Measurements from ENCODE around the gene DUSP16. TPM values are rescaled to one million over a fixed set of nuclear protein-coding genes. Genes with fewer than 3 reads are reported as not detected.

Gene DUSP16
- total and polyA plus RNA-seq, 7 donors, result 8.6 to 27.3 (median 13.8) TPM

- 93 to 95% methylated on average over 3 of the region's 3 CpGs for WGBS, 2 donors
- H3K9me3 ChIP-seq, result no peaks in the 10 kb centered on the region
- intact Hi-C loops (cut with DNase I), result loop anchor here (2.0 to 5.0 kb wide), 3 partner anchors 47 to 108 kb away; partner anchors contain the start of genes CDKN1B, DUSP16 and GPR19
- no peaks in the 10 kb centered on the region for H3K36me3 ChIP-seq
- peaks cover 0 to 24% (median 23%) of the 10 kb centered on the region in 4 donors for H3K4me1 ChIP-seq
- H3K4me3 ChIP-seq, result no peak overlapping the region
- no peaks in the 10 kb centered on the region for H3K27me3 ChIP-seq
- no peak overlapping the region for H3K27ac ChIP-seq
- no peak for DNase-seq
- TF ChIP-seq POLR2A (IDR thresholded peaks at IDR 0.05), result no peak
- TF ChIP-seq POLR2AphosphoS5 (IDR thresholded peaks at IDR 0.05), result no peak
- TF ChIP-seq, protein P1, sequence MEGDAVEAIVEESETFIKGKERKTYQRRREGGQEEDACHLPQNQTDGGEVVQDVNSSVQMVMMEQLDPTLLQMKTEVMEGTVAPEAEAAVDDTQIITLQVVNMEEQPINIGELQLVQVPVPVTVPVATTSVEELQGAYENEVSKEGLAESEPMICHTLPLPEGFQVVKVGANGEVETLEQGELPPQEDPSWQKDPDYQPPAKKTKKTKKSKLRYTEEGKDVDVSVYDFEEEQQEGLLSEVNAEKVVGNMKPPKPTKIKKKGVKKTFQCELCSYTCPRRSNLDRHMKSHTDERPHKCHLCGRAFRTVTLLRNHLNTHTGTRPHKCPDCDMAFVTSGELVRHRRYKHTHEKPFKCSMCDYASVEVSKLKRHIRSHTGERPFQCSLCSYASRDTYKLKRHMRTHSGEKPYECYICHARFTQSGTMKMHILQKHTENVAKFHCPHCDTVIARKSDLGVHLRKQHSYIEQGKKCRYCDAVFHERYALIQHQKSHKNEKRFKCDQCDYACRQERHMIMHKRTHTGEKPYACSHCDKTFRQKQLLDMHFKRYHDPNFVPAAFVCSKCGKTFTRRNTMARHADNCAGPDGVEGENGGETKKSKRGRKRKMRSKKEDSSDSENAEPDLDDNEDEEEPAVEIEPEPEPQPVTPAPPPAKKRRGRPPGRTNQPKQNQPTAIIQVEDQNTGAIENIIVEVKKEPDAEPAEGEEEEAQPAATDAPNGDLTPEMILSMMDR (IDR thresholded peaks at IDR 0.05), result no peak
- no peak for TF ChIP-seq EP300 (IDR thresholded peaks at IDR 0.05)
Observed at GRCh38 chr12:12609692-12610091, 47.0 kb upstream of the DUSP16 start.

GRCh38 chr12:12608557-12608957 is 45.9 kb upstream of the DUSP16 start:
- WGBS, 2 donors, result 83 to 91% methylated on average over 1 of the region's 1 CpG
- Histone ChIP-seq H3K27me3 (no peaks in the 10 kb centered on the region), H3K4me1 (peaks cover 0 to 18% (median 17%) of the 10 kb centered on the region in 4 donors), H3K36me3 (no peaks in the 10 kb centered on the region), H3K27ac (no peak overlapping the region), H3K4me3 (no peak overlapping the region), H3K9me3 (no peaks in the 10 kb centered on the region)
- intact Hi-C loops (cut with DNase I), result no loop called here
- TF ChIP-seq, protein P1 (IDR thresholded peaks at IDR 0.05), result no peak
- TF ChIP-seq POLR2AphosphoS5 (IDR thresholded peaks at IDR 0.05), result no peak
- no peak for TF ChIP-seq POLR2A (IDR thresholded peaks at IDR 0.05)
- TF ChIP-seq EP300 (IDR thresholded peaks at IDR 0.05), result no peak
- DNase-seq, result no peak

GRCh38 chr12:12606781-12607589 is 44.3 kb upstream of the DUSP16 start:
- WGBS, 2 donors, result 62 to 64% methylated on average over 7 of the region's 7 CpGs
- Histone ChIP-seq H3K27ac (no peak overlapping the region), H3K4me1 (peaks cover 0 to 7% (median 5%) of the 10 kb centered on the region in 4 donors), H3K36me3 (no peaks in the 10 kb centered on the region), H3K4me3 (no peak overlapping the region), H3K27me3 (no peaks in the 10 kb centered on the region), H3K9me3 (no peaks in the 10 kb centered on the region)
- DNase-seq, result no peak
- TF ChIP-seq, protein P1 (IDR thresholded peaks at IDR 0.05), result no peak
- TF ChIP-seq POLR2AphosphoS5 (IDR thresholded peaks at IDR 0.05), result no peak
- TF ChIP-seq POLR2A (IDR thresholded peaks at IDR 0.05), result no peak
- no peak for TF ChIP-seq EP300 (IDR thresholded peaks at IDR 0.05)
- intact Hi-C loops (cut with DNase I), result no loop called here

DNA sequence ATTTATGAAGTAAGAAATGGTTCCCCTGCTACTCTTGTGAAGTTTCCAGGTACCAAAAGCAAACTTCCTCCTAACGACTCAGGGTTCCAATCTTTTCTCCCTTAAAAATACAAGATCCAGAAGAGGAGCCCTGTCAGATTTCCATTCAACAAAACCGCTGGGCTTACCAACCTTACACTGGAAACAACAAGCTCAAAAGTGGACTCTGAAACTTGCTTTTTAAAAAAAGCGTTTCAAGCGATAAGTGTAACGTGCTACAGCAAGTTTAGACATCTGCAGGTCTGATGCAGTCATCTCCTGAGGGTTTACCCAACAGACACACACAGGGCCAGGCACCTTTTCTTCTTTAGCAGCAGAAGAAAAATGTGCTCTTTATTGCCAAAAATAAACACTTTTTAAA is 42.1 kb upstream of the DUSP16 start:
- Histone ChIP-seq H3K27me3 (no peaks in the 10 kb centered on the region), H3K27ac (no peak overlapping the region), H3K4me3 (no peak overlapping the region), H3K4me1 (no peaks in the 10 kb centered on the region), H3K9me3 (no peaks in the 10 kb centered on the region), H3K36me3 (no peaks in the 10 kb centered on the region)
- no peak for DNase-seq
- TF ChIP-seq, protein P1 (IDR thresholded peaks at IDR 0.05), result no peak
- TF ChIP-seq POLR2AphosphoS5 (IDR thresholded peaks at IDR 0.05) (no peak), POLR2A (IDR thresholded peaks at IDR 0.05) (no peak)
- WGBS, 2 donors, result 84 to 95% methylated on average over 5 of the region's 5 CpGs
- intact Hi-C loops (cut with DNase I), result no loop called here

Data from sigmoid colon (tissue), 7 donors.